T-helper 1 cell treated with Interleukin-12 subunit alpha and Interleukin-12 subunit beta and Interleukin-4 antibody, amounts not matched to agents 30 μg/mL and 1 μg/mL, for 36 hours (primary cell): Measurements from ENCODE around the gene CIAPIN1.

Source experiments
- H3K27ac Mint-ChIP-seq: one replicate; pipeline ENCODE4 v1.8.0; 2021; ENCODE audit warnings: mild to moderate bottlenecking, mixed read lengths
- H3K27me3 Mint-ChIP-seq: one replicate; pipeline ENCODE4 v1.8.0; 2021; ENCODE audit warnings: low read depth, mixed read lengths
- H3K36me3 Mint-ChIP-seq: one replicate; pipeline ENCODE4 v1.8.0; 2021; ENCODE audit warnings: low read depth, mixed read lengths
- H3K4me1 Mint-ChIP-seq: one replicate; pipeline ENCODE4 v1.8.0; 2021; ENCODE audit warnings: low read depth, mixed read lengths
- H3K4me3 Mint-ChIP-seq: one replicate; pipeline ENCODE4 v1.8.0; 2021; ENCODE audit warnings: mild to moderate bottlenecking, moderate library complexity, mixed read lengths
- H3K9me3 Mint-ChIP-seq: one replicate; pipeline ENCODE4 v1.8.0; 2021; ENCODE audit warnings: mixed read lengths

The CIAPIN1 gene

DNA sequence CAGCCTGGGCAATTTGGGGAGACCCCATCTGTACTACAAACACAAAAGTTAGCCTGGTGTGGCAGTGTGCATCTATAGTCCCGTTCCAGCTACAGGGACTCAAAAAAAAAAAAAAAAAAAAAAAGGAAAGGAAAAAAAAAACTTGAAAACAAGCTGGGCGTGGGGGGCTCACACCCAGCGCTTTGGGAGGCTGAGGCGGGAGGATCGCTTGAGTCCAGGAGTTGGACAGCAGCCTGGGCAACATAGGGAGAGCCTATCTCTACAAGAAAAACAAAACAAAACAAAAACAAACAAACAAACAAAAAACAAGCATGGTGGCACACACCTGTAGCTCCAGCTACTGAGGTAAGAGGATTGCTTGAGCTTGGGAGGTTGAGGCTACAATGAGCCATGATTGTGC lies 55.5 kb downstream of the CIAPIN1 start:
- no peaks in the 10 kb centered on the region for H3K4me1 Mint-ChIP-seq
- no peaks in the 10 kb centered on the region for H3K9me3 Mint-ChIP-seq
- no peaks in the 10 kb centered on the region for H3K36me3 Mint-ChIP-seq
- peaks cover 3% of the 10 kb centered on the region for H3K27me3 Mint-ChIP-seq
- no peak overlapping the region for H3K27ac Mint-ChIP-seq
- no peak overlapping the region for H3K4me3 Mint-ChIP-seq

- no peaks in the 10 kb centered on the region for H3K4me1 Mint-ChIP-seq
- no peaks in the 10 kb centered on the region for H3K36me3 Mint-ChIP-seq
- H3K27ac Mint-ChIP-seq = no peak overlapping the region
- no peaks in the 10 kb centered on the region for H3K9me3 Mint-ChIP-seq
- peaks cover 3% of the 10 kb centered on the region for H3K27me3 Mint-ChIP-seq
- H3K4me3 Mint-ChIP-seq = no peak overlapping the region
Observed at GRCh38 chr16:57391300-57391699, 55.9 kb downstream of the CIAPIN1 start.

GRCh38 chr16:57390636-57391295 lies 56.4 kb downstream of the CIAPIN1 start:
- H3K9me3 Mint-ChIP-seq = no peaks in the 10 kb centered on the region
- H3K36me3 Mint-ChIP-seq = no peaks in the 10 kb centered on the region
- H3K4me3 Mint-ChIP-seq = no peak overlapping the region
- H3K4me1 Mint-ChIP-seq = no peaks in the 10 kb centered on the region
- H3K27me3 Mint-ChIP-seq = peaks cover 3% of the 10 kb centered on the region
- H3K27ac Mint-ChIP-seq = no peak overlapping the region

DNA sequence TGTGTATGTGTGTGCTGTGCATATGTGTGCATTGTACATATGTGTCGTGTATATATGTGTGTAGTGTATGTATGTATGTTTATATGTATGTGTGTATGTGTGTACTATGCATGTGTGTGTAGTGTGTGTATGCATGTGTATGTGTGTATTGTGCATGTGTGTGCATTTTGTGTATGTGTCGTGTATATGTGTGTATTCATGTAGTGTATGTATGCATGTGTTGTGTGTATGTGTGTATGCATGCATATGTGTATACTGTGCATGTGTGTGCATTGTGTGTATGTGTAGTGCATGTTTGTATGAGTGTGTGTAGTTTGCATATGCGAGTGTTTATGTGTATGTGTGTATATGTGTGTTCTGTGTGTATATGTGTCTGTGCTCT lies 58.1 kb downstream of the CIAPIN1 start:
- H3K9me3 Mint-ChIP-seq = no peaks in the 10 kb centered on the region
- H3K27me3 Mint-ChIP-seq = peaks cover 3% of the 10 kb centered on the region

GRCh38 chr16:57388359-57389086 lies 58.7 kb downstream of the CIAPIN1 start:
- H3K9me3 Mint-ChIP-seq = no peaks in the 10 kb centered on the region
- H3K4me1 Mint-ChIP-seq = no peaks in the 10 kb centered on the region
- H3K27ac Mint-ChIP-seq = no peak overlapping the region
- H3K4me3 Mint-ChIP-seq = no peak overlapping the region
- H3K36me3 Mint-ChIP-seq = no peaks in the 10 kb centered on the region
- peaks cover 3% of the 10 kb centered on the region for H3K27me3 Mint-ChIP-seq

More for the DNA sequence above, 58.1 kb downstream of the CIAPIN1 start:
- Mint-ChIP-seq H3K4me3 (no peak overlapping the region), H3K4me1 (no peaks in the 10 kb centered on the region), H3K27ac (no peak overlapping the region), H3K36me3 (no peaks in the 10 kb centered on the region)

DNA sequence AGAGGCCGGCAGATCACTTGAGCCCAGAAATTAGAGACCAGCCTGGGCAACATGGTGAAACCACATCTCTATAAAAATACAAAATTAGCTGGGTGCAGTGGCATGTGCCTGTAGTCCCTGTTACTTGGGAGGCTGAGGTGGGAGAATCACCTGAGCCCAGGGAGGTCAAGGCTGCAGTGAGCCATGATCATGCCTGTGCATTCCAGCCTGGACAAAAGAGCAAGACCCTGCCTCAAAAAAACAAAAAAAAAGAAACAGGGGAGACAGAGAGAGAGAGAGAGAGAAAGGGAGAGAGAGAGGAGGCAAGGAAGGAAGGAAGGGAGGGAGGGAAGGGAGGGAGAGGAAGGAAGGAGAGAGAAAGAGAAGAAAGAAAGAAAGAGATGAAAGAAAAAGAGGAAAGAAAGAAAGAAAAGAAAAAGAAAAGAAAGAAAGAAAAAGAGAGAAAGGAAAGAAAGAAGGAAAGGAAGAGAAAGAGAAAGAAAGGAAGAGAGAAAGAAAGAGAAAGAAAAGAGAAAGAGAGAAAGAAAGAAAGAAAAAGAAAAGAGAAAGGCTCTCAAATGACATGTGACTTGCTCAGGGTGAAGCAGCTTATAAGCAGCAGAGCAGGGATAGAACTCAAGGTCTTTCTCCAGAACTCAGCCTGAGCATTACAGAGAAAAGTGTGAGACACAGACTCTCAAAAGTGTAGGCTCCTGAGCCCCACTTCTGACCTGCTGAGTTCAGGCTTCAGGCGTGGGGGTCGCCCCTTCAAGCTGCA lies 59.4 kb downstream of the CIAPIN1 start:
- Mint-ChIP-seq H3K36me3 (no peaks in the 10 kb centered on the region), H3K27ac (no peak overlapping the region), H3K9me3 (no peaks in the 10 kb centered on the region), H3K4me3 (no peak overlapping the region), H3K4me1 (no peaks in the 10 kb centered on the region), H3K27me3 (peaks cover 3% of the 10 kb centered on the region)

DNA sequence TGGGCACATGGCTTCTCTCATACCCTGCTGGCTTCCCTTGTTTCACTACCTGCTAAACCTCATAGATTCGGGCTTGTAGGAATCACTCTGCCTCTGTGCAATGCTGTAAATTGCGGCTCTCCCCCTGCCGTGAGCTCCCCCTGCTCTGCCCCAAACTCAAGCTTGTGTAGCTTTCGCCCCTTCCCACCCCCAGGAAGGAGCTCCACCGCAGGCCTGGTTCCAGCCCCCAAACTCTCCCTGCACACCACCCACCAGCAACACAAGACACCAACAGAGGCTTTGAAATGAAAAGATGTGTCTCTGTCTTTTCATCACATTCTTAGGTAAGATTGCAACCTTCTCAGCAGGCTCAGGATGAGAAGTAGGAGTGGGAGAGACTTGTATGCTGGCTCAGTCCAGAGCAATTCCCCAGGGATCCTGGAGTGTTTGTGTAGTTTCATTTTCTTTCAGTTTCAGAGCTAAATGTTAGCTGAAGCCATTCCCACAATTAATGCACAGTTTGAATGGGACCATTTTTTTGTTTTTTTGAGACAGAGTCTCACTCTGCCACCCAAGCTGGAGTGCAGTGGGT lies 60.7 kb downstream of the CIAPIN1 start:
- Mint-ChIP-seq H3K4me3 (no peak overlapping the region), H3K9me3 (no peaks in the 10 kb centered on the region), H3K36me3 (no peaks in the 10 kb centered on the region), H3K27ac (no peak overlapping the region), H3K4me1 (no peaks in the 10 kb centered on the region), H3K27me3 (peaks cover 3% of the 10 kb centered on the region)

- Mint-ChIP-seq H3K27ac (no peak overlapping the region), H3K27me3 (no peaks in the 10 kb centered on the region), H3K36me3 (no peaks in the 10 kb centered on the region), H3K4me1 (no peaks in the 10 kb centered on the region), H3K4me3 (no peak overlapping the region), H3K9me3 (no peaks in the 10 kb centered on the region)
Observed at GRCh38 chr16:57385083-57385482, 62.1 kb downstream of the CIAPIN1 start.

- H3K9me3 Mint-ChIP-seq = no peaks in the 10 kb centered on the region
- H3K4me1 Mint-ChIP-seq = no peaks in the 10 kb centered on the region
- no peaks in the 10 kb centered on the region for H3K36me3 Mint-ChIP-seq
- no peak overlapping the region for H3K4me3 Mint-ChIP-seq
- no peaks in the 10 kb centered on the region for H3K27me3 Mint-ChIP-seq
- H3K27ac Mint-ChIP-seq = no peak overlapping the region
Observed at GRCh38 chr16:57384248-57385070, 62.7 kb downstream of the CIAPIN1 start.

DNA sequence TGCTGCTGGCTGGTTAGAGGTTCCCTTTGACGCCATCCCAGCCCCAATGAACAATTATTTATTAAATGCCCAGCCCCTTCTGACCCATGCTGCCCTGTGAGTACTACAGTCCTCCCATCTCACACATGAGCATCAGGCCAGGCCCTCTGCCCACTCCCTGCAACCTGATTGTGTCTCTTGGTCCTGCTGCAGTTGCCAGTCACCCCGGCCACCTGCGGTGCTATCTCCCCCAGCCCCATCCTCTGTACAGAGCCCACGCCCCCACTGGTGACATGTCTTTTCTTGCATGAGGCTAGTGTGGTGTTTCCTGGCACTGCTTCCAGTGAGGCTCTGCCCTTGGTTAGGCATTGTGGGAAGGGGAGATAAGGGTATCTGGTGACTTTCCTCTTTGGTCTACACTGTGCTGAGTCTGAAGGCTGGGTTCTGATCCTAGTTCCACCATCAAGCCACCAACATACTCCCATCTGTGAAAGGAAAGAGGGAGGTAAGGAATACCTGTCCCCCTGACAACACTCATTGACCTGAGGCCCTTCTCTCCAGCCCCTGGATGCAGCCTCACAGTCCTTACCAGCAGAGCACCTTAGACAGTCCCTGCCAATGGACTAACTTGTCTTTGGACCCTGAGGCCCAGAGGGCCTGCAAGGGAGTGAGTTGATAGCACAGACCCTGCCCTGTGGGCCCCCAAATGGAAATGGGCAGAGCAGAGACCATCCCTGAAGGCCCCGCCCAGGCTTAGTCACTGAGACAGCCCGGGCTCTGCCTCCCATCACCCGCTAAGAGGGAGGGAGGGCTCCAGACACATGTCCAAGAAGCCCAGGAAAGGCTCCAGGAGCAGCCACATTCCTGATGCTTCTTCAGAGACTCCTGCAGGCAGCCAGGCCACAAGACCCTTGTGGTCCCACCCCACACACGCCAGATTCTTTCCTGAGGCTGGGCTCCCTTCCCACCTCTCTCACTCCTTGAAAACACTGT lies 63.6 kb downstream of the CIAPIN1 start:
- Mint-ChIP-seq H3K4me1 (no peaks in the 10 kb centered on the region), H3K9me3 (no peaks in the 10 kb centered on the region), H3K27me3 (no peaks in the 10 kb centered on the region), H3K4me3 (no peak overlapping the region), H3K36me3 (no peaks in the 10 kb centered on the region), H3K27ac (no peak overlapping the region)

DNA sequence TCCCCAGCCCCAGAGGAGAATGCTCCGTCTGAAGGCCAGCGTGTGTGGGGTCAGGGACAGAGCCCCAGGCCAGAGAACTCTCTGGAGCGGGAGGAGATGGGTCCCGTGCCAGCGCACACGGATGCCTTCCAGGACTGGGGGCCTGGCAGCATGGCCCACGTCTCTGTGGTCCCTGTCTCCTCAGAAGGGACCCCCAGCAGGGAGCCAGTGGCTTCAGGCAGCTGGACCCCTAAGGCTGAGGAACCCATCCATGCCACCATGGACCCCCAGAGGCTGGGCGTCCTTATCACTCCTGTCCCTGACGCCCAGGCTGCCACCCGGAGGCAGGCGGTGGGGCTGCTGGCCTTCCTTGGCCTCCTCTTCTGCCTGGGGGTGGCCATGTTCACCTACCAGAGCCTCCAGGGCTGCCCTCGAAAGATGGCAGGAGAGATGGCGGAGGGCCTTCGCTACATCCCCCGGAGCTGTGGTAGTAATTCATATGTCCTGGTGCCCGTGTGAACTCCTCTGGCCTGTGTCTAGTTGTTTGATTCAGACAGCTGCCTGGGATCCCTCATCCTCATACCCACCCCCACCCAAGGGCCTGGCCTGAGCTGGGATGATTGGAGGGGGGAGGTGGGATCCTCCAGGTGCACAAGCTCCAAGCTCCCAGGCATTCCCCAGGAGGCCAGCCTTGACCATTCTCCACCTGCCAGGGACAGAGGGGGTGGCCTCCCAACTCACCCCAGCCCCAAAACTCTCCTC lies 64.5 kb downstream of the CIAPIN1 start:
- H3K9me3 Mint-ChIP-seq = no peaks in the 10 kb centered on the region
- no peaks in the 10 kb centered on the region for H3K27me3 Mint-ChIP-seq
- H3K4me1 Mint-ChIP-seq = peaks cover 2% of the 10 kb centered on the region
- no peak overlapping the region for H3K4me3 Mint-ChIP-seq
- no peak overlapping the region for H3K27ac Mint-ChIP-seq
- H3K36me3 Mint-ChIP-seq = no peaks in the 10 kb centered on the region

DNA sequence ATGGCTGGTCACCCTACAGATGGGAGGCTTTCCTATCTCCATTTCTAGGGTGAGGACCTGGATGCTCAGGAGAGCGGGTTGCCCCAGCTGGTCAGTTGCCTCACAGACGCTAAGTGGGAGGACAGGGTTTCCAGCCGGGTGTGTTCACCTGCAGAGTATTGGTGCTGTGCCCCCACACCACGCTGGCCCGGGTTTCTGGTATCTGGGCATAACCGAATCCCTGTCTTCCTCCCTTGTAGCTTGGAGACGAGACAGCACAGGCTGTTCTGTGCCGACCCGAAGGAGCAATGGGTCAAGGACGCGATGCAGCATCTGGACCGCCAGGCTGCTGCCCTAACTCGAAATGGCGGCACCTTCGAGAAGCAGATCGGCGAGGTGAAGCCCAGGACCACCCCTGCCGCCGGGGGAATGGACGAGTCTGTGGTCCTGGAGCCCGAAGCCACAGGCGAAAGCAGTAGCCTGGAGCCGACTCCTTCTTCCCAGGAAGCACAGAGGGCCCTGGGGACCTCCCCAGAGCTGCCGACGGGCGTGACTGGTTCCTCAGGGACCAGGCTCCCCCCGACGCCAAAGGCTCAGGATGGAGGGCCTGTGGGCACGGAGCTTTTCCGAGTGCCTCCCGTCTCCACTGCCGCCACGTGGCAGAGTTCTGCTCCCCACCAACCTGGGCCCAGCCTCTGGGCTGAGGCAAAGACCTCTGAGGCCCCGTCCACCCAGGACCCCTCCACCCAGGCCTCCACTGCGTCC lies 65.2 kb downstream of the CIAPIN1 start:
- H3K36me3 Mint-ChIP-seq = no peaks in the 10 kb centered on the region
- H3K9me3 Mint-ChIP-seq = no peaks in the 10 kb centered on the region
- H3K4me3 Mint-ChIP-seq = no peak overlapping the region
- peaks cover 5% of the 10 kb centered on the region for H3K4me1 Mint-ChIP-seq
- H3K27ac Mint-ChIP-seq = no peak overlapping the region
- no peaks in the 10 kb centered on the region for H3K27me3 Mint-ChIP-seq
